Glomerular visceral epithelial cell (primary cell): ENCODE measurements around the gene TEX54.
"Not testable (repeated sequence)": the region's sequence is repeated elsewhere in the genome, so short reads cannot be mapped to it uniquely, and the experiment has no call there.

ENCODE experiments used
- DNase-seq: peaks from one replicate; pipeline ENCODE4 v3.0.0-alpha.2; 2016; ENCODE audit errors: extremely low spot score

TEX54 gene

GRCh38 chr11:62855571-62856332 is 23.1 kb upstream of the TEX54 start:
- DNase-seq: peak; percentile 99

DNA sequence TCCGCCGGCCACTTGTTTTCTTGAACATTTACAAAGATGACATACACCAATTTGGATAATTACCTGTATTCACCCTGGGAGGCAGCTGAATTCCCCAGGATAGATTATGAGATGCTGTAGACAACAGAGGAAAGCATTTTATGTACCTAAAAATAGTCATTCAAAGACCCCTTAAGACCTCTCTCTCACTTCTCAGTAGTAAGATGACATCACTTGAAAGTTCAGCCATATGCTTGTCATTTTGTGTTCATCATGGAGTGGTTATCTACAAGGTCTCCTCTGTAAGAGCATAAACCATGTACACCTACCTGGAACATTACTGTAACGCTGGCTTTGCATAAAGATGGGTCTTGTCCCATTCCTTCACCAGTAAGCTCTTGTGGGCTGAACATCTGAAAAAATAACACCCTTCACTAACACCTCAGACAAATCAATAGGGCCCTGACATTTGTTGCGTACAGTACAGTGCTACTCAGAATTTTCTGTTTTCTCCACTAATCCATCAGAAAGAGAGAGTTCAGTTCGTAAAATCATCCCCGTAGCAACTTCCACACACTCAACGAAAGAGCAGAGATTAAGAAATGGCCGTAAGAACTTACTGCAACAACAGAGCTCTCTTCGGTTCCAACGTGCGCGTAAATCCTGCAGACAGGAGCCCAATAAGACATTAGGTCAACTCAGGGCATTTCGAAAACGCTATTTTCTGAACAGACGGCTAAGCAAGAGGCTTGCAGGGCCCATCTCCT is 22.4 kb upstream of the TEX54 start:
- no peak for DNase-seq

- DNase-seq: no peak
Observed at GRCh38 chr11:62854013-62854824, 21.6 kb upstream of the TEX54 start.

GRCh38 chr11:62853279-62853965 is 20.8 kb upstream of the TEX54 start:
- DNase-seq: no peak

- DNase-seq: no peak
Observed at GRCh38 chr11:62852523-62853188, 20.0 kb upstream of the TEX54 start.

GRCh38 chr11:62851807-62852522 is 19.3 kb upstream of the TEX54 start:
- no peak for DNase-seq

GRCh38 chr11:62850911-62851806 is 18.5 kb upstream of the TEX54 start:
- DNase-seq: peak; percentile 39

DNA sequence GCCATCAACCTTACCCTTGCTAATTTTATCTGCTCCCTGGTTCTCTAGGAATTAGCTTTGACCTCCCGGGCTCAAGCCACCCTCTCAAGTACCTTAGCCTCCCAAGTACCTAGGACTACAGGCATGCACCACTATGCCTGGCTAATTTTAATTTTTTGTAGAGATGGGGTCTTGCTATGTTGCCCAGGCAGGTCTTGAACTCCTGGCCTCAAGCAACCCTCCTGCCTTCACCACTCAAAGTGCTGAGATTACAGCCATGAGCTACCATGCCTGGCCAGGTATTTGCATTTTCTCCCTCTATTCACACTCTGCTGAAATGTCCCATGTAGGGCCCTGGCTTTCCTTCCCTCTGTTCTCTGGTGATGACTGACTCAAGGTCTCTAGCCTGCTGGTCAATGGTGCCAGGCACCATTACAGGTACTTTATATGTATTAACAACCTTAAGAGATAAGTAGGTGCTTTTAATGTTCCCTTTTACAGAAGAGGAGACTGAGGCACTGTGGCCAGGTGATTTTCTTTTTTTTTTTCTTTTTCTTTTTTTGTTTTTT is 15.2 kb upstream of the TEX54 start:
- DNase-seq: no peak

DNA sequence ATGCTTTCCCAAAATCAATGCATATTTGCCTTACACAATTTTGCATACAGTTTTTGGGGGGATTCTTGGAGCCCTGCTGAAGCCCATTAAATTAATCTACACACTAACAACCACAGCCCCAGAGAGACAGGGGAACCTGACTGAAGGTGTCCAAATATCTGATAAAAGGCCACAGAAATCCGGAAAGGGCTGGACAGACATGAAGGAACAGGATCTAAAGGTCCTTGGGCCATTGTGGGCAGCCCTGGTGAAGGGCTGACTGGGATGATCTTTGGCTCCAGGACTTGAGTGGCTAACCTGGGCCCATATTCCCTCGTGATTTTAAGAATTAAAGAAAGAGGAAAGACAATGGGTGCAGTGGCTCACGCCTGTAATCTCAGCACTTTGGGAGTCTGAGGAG is 13.5 kb upstream of the TEX54 start:
- DNase-seq: no peak

GRCh38 chr11:62844154-62844553 is 11.5 kb upstream of the TEX54 start:
- DNase-seq: no peak

DNA sequence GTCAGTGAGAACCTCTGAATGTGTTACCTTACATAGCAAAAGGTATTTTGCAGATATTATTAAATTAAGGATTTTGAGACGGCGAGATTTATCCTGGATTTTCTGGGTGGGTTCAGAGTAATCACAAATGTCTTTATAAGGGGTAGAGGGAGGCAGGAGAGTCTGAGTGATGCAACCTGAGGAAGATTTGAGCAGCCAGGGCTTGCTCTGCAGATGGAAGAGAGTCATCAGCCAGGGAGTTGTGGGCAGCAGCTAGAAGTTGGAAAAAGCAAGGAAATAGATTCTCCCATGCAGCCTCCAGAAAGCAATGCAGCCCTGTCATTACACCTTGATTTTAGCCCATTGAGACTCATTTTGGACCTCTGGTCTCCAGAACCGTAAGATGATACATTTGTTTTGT is 10.8 kb upstream of the TEX54 start:
- DNase-seq: no peak

DNA sequence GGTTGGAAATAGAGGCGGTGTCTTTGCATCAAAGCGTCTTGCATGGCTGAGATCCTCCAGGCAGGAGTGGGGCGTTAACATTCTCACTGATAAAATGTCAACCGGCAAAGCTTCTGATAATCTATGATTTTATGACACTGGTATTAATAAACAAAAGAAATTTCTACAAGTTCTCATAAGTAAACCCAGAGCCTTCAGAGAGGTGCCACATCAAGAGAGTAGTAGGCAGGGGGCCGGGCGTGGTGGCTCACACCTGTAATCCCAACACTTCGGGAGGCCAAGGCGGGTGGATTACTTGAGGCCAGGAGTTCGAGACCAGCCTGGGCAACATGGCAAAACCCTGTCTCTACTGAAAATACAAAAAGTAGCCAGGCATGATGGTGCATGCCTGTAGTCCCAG is 10.2 kb upstream of the TEX54 start:
- DNase-seq: not testable (repeated sequence)

GRCh38 chr11:62842171-62842741 is 9.6 kb upstream of the TEX54 start:
- no peak for DNase-seq

DNA sequence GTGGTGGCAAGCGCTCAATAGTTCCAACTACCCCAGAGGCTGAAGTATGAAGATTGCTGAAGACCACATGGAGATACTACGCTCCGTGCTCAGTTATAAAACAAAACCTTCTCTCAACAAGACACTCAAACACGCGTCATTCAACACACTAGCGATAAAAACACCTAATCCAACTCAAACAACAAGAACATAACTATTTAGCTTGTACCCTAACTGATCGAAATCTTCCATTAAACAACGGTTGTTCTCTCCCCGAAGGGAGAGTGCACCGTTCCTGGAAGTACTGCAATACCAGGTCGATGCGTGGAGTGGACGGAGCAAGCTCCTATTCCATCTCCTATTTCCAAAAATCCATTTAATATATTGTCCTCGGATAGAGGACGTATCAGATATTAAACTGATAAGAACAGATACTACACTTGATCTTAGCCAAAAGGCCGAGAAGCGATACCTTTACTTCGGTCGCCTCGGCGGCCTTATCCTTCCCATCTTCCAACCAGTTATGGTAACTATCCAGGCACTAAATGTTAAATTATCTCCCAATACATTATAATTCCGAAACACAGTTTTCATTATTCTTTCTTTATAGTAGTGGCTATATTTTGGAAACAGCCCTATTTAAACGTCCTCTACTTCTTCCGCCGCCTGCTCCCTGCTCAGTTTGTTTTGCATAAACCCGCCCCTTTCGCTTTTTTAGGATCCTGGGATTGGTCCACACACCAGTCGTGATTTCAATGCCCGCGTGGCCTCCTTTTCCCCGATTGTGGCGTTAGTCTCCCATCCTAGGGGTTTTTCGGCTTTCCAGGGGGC is 8.9 kb upstream of the TEX54 start:
- peak; percentile 99 for DNase-seq

DNA sequence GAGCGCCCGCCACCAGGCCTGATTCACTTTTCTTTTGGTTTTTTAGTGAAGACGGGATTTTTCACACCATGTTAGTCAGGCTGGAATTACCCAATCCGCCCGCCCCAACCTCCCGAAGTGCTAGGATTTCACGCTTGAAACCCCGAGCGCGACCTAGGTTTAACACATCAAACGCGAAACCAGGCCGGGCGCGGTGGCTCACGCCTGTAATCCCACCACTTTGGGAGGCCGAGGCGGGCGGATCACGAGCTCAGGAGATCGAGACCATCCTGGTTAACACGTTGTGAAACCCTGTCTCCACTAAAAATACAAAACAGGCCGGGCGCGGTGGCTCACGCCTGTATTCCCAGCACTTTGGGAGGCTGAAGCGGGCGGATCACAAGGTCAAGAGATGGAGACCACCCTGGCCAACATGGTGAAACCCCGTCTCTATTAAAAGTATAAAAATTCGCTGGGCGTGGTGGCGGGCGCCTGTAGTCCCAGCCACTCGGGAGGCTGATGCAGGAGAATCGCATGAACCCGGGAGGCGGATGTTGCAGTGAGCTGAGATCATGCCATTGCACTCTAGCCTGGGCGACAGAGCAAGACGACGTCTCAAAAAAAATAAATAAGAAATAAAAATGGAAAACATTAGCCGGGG is 8.2 kb upstream of the TEX54 start:
- peak; percentile 76 for DNase-seq

GRCh38 chr11:62839050-62839945 is 6.7 kb upstream of the TEX54 start, which contains the start of gene WDR74:
Gene WDR74 (minus strand): TSS chr11:62839590. CDS start chr11:62839570, 20 bp downstream.
- peak; percentile 84 for DNase-seq
